Mucosa of stomach (tissue), 1 donor: ENCODE results near the gene ZFP57.

ENCODE experiments used
- H3K27me3 ChIP-seq: one replicate; pipeline ENCODE4 v1.7.0; 2013; ENCODE audit warnings: mild to moderate bottlenecking, low read length; ENCODE audit not compliant: control insufficient read depth, insufficient read depth
- H3K36me3 ChIP-seq: one replicate; pipeline ENCODE4 v1.7.0; 2013; ENCODE audit warnings: low read length; ENCODE audit not compliant: control insufficient read depth, insufficient read depth
- H3K4me1 ChIP-seq: one replicate; pipeline ENCODE4 v1.7.0; 2013; ENCODE audit warnings: mild to moderate bottlenecking, low read length; ENCODE audit not compliant: control insufficient read depth, insufficient read depth
- H3K4me3 ChIP-seq: one replicate; pipeline ENCODE4 v1.7.0; 2013; ENCODE audit warnings: low read length
- H3K9ac ChIP-seq: one replicate; pipeline ENCODE4 v1.7.0; 2013; ENCODE audit warnings: mild to moderate bottlenecking, low read length, moderate library complexity
- H3K9me3 ChIP-seq: one replicate; pipeline ENCODE4 v1.7.0; 2013; ENCODE audit warnings: mild to moderate bottlenecking, low read length, moderate library complexity; ENCODE audit not compliant: control insufficient read depth
- donor health status: Pancreatic carcinoma.

Gene ZFP57

DNA sequence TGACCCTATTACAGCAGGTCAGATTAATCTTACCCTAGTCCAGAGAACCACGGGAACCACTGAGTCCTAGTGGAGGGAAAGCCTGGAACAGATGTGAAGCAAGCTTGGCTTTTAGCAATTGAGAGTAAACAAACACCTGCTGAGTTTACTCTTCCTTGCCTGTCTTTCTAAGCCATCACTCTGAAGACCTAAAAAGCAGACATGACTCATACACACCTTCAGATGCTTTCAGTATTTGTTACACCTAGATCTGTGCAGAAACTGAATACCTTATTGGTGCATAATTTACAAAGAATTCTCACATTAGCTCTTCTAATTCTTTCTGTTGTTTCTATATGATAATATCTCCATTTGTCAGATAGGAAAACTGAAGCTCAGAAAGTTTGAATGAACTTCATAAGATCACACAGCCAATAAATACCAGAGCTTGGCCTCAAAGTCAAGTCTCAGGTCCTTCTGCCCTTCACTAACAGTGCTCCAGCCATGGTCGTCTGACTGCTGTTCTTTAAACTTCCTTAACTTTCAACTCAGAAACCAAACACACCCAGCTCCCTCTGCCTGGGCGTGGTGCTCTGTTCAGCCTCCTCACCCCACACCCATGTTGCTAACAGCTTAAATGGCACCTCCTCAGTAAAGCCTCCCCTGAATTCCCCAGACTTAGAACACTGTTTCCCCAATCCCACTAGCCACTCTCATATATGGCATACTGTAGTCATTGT, 39.4 kb downstream of the ZFP57 start:
- peaks cover 6% of the 10 kb centered on the region for H3K4me1 ChIP-seq
- H3K27me3 ChIP-seq = no peaks in the 10 kb centered on the region
- no peaks in the 10 kb centered on the region for H3K36me3 ChIP-seq
- H3K9me3 ChIP-seq = no peaks in the 10 kb centered on the region
- H3K4me3 ChIP-seq = no peak overlapping the region
- no peak overlapping the region for H3K9ac ChIP-seq

DNA sequence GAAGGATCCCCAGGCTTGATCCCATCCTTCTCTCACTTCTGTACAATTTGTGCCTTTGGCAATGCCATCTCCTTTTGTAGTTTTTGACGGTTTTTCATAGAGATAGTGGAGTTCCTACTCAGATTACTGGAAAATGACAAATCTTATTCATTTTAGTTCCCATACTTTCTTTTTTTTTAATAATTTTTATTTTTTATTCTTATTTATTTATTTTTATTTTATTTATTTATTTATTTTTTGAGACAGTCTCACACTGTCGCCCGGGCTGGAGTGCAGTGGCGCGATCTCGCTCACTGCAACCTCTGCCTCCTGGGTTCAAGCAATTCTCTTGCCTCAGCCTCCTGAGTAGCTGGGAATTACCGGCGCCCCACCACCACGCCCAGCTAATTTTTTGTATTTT, 43.7 kb downstream of the ZFP57 start:
- Histone ChIP-seq H3K36me3 (no peaks in the 10 kb centered on the region), H3K4me1 (peaks cover 12% of the 10 kb centered on the region), H3K4me3 (no peak overlapping the region), H3K9me3 (no peaks in the 10 kb centered on the region), H3K9ac (no peak overlapping the region), H3K27me3 (no peaks in the 10 kb centered on the region)

DNA sequence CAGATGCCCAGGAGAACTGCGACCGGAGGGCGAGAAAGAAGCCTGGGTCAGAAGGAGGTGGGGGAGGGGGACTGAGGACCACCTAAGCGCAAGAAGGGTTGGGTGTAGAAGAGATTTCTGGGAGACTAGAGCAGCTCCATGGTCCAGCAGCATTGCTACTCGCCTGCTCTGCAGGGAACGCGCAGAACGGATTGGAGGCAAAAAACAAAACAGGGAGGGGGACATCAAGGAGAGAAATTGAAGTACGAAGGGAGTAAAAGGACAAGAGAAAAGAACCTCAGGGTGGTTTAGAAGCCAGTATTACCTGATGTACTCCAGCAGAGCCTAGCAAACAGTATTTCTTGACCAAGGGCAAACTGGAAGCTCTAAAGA, 47.4 kb downstream of the ZFP57 start:
- peaks cover 10% of the 10 kb centered on the region for H3K27me3 ChIP-seq
- peaks cover 27% of the 10 kb centered on the region for H3K4me1 ChIP-seq

DNA sequence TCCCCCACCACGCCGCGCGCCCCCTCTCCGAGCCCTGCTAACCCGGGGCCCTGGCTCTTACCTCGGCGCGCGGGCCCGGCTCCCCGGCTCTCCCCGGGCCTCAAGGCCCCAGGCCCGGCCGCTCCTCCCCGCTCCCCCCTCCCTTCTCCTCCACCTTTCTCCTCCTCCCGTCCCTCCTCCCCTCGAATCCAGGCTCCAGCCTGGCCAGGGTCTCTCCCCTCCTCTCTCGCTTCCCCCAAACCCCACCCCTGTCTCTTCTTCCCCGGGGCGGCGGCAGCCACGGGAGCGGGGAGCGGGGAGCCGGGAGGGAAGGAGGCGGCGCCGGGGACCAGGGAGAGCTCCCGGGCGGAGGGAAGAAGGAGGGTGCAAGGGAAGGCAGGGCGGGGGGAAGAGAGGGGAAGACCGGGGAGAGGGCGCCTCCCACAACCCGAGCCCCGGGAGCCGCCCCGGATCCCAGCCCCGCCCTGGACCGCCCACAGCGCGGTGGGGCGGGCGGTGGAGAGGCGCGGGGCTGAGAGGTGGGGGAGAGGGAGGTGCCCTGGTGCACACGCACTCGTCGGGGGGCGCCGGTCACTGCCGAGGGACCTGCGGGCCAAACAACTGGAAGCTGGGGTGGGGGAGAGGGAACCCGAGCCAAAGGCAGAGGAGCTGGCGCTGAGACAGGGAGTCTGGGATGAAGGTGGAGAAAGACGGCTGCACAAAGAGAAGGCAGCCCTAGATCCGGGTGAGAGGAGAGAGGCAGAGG, 48.0 kb downstream of the ZFP57 start, which contains the start of gene GABBR1:
Gene GABBR1 (minus strand): TSS at position 395 of the 745 bp plus-strand sequence. CDS start 798 bp downstream, outside the sequence.
- Histone ChIP-seq H3K4me1 (peaks cover 30% of the 10 kb centered on the region), H3K9ac (peak within 1 kb of the TSS; percentile 38), H3K27me3 (peaks cover 10% of the 10 kb centered on the region), H3K4me3 (peak within 1 kb of the TSS; percentile 46), H3K36me3 (no peaks in the 10 kb centered on the region), H3K9me3 (no peaks in the 10 kb centered on the region)

More for the DNA sequence above, 47.4 kb downstream of the ZFP57 start:
- Histone ChIP-seq H3K4me3 (peak overlapping the region; percentile 18), H3K36me3 (no peaks in the 10 kb centered on the region), H3K9ac (peak overlapping the region; percentile 38), H3K9me3 (no peaks in the 10 kb centered on the region)

DNA sequence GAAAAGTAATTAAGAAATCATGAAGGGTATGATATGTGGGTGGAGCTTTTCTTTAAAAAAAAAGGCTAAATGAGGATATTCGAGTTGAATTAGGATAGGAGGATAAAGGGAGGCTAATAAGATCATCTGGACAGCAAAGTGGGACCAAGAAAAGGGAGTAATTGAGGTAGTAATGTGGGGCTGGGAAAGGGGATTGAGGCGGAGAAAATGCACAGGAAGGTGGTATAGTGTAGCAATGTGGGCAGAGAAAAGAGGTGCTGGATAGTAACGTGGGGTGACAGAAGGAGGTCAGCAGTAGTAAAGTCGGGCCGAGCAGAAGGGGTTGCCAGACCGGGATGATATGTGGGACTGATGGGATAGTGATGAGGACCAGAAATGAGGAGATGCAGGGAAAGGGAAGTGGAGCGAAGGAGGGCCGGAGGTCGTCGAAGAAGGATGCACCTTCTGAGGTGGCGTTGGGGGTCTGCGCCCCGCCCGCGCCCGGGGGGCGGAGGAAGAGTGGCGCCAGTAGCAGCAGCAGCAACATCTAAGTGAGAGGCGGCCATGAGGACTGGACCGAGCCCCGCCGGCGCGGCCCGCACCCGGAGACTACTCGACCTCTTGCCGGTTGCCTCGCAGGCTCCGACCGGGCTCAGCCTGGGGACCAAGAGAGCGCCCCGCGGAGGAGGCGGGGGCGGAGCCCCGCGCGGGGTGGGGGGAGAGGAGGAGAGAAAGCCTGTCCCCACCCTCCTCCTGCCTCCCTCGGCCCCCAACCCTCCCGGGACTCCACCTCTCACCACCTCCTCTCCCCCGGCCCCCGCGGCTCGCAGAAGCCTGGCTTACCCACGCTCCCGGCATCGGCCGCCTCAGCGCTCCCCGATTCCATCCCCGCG, 48.9 kb downstream of the ZFP57 start:
- Histone ChIP-seq H3K36me3 (no peaks in the 10 kb centered on the region), H3K4me1 (peaks cover 30% of the 10 kb centered on the region), H3K4me3 (peak overlapping the region; percentile 46), H3K9ac (peak overlapping the region; percentile 38), H3K9me3 (no peaks in the 10 kb centered on the region), H3K27me3 (peaks cover 16% of the 10 kb centered on the region)

DNA sequence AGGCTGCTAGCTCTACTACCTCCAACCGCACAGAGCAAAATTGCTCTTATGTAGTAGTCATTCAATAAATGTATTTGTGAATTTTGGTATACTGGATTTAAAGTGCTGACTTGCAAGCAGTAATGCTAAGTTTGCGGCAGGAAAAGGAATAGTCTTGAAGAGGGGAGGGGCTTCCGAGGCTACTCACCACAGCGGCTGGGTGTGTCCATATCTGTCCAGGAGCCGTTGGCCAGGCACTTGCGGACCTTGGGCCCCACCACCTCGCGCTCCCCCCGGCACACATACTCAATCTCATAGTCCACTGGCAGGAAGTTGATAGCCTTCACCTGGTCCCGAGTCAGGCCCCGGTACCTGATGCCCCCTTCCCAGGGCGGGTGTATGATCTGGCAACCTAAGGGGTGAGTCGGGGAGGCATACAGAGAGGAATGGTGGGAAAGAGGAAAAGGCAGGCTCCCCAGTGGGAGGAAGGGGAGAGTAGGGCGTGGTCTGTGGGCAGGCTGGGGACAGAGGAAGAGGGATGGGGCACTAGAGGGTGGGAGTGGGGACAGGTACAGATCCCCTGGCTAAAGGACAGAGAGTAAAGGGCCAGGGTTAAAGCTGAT, 49.6 kb downstream of the ZFP57 start:
- H3K4me3 ChIP-seq = no peak overlapping the region

DNA sequence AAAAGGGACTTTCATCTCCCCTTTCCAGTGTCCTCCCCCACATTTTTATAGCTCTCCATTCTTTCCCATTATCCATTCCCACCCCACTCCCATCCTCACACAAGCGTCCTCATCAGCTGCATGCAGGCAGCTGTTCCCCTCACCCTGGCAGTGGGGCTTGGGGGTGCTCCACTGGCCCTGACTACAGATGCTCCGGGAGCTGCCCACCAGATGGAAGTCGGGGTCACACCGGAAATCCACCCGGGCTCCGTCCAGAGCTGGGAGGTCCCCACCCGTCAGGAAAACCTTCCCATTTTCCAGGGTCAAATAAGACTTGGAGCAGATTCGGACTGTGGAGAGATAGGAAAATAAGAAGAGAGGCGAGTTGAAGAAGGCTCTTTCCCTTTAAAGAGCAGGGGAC, 50.6 kb downstream of the ZFP57 start:
- Histone ChIP-seq H3K4me1 (peaks cover 30% of the 10 kb centered on the region), H3K9me3 (no peaks in the 10 kb centered on the region), H3K36me3 (no peaks in the 10 kb centered on the region), H3K4me3 (no peak overlapping the region), H3K9ac (no peak overlapping the region), H3K27me3 (peaks cover 19% of the 10 kb centered on the region)

More for the DNA sequence above, 49.6 kb downstream of the ZFP57 start:
- peaks cover 19% of the 10 kb centered on the region for H3K27me3 ChIP-seq
- no peak overlapping the region for H3K9ac ChIP-seq
- H3K9me3 ChIP-seq = no peaks in the 10 kb centered on the region
- H3K36me3 ChIP-seq = no peaks in the 10 kb centered on the region
- peaks cover 30% of the 10 kb centered on the region for H3K4me1 ChIP-seq

DNA sequence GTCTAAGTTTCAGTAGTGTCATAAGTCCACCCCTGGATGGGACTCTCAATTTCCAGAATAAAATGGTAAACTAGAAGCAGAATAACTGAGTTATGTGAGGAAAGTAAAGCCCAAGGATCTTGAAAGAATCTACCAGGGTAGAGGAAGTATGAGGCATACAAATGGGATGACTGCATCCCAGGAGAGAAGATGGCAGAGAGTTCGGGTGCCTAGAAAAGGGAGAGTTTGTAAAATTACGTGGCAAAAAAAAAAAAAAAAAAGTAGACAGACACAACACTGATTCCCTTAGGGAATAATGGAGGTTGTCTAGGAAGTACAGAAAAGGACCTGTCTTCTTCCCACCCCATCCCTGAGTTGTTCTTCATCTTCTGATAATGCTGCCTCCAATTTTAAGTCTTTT, 51.4 kb downstream of the ZFP57 start:
- Histone ChIP-seq H3K4me3 (no peak overlapping the region), H3K36me3 (no peaks in the 10 kb centered on the region), H3K9ac (no peak overlapping the region), H3K9me3 (no peaks in the 10 kb centered on the region), H3K27me3 (peaks cover 19% of the 10 kb centered on the region), H3K4me1 (peaks cover 30% of the 10 kb centered on the region)

DNA sequence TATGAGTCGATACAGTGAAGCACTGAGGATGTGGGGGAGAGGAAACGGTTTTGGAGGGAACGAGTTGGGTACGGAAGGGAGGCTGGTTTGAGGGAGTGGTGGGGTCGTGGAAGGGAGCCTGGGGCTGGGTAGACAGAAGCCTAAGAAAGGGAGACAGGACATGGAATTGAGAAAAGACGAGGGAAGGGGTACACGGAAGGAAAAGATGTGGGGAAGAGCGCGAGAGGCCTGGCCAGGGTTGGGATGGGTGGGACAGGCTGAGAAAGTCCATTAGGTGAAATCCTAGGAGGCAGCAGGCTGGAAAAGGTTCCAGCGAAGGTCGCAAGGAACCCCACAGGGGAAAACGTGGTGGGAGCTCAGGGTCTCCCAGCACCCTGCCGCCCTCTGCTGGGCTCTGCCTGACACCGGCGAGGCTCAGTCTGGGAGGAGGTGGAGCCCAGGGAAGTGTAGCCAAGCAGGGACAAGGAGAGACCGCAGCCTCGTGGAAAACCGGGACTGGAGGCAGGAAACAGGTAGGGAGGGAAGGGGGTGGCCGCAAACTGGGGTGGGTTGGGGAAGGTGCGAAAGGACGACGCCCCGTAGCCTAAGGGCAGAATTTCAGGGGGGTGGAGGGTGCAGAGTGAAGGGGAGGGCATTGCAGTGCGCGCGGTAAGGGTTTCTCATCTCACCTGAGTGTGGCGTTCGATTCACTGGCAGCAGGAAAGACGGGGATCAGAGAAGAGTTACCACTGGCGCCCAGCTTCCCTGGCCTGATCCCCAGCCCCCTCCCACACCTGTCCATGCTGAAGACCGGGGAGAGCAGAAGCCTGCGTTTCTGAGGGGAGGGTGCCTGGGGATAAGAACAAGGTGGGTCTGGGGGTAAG, 52.3 kb downstream of the ZFP57 start:
- Histone ChIP-seq H3K36me3 (no peaks in the 10 kb centered on the region), H3K9me3 (no peaks in the 10 kb centered on the region), H3K27me3 (peaks cover 19% of the 10 kb centered on the region), H3K4me3 (no peak overlapping the region), H3K4me1 (peaks cover 29% of the 10 kb centered on the region), H3K9ac (peak overlapping the region; percentile 47)

DNA sequence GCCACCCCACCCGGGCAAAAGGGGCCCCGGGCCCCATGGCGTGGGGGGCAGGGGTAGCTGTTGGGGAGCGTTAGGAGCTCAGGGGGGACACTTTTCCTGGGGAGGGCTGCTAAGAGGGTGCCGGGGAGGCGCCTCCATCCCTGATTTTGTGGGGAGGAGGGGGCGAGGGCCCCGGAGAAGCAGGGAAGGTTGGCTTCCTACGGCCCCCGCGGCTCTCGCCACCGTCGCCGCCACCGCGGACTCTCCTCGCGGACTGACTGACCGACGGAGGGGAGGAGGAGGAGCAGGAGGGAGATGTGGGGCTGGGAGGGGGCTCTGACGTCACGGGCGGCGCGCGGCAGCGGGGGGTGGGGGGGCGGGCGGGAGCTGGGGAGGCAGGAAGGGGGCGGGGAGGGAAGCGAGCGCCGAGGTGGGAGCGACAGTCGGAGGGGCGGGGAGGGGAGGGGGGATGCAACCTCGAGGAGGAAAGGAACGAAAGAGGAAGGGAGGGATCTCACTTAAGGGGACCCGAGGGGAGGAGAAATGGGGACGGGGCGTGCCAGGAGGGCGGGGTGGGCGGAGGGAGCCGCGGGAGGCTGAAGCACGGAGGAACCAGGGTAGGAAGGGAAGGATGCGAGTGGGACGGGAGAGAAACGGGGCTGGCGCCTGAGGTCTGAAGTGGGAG, 53.1 kb downstream of the ZFP57 start:
- H3K27me3 ChIP-seq = peaks cover 19% of the 10 kb centered on the region

More for the DNA sequence above, 53.1 kb downstream of the ZFP57 start:
- Histone ChIP-seq H3K4me3 (no peak overlapping the region), H3K36me3 (no peaks in the 10 kb centered on the region), H3K9me3 (no peaks in the 10 kb centered on the region), H3K4me1 (peaks cover 25% of the 10 kb centered on the region), H3K9ac (no peak overlapping the region)
